Naive thymus-derived CD8-positive, alpha-beta T cell (primary cell): ENCODE results near the gene RUNX2. TPM values are rescaled to one million over a fixed set of nuclear protein-coding genes. Genes with fewer than 3 reads are reported as not detected.

Source experiments
- ATAC-seq, 2 donors: fragments of 150-1000 bp; cut with Tn5 transposase in 1 of 2; sonication (Bioruptor Pico), chemical (Tn5 transposase) in 1 of 2; 1 replicate in 1 of 2; 2 replicates in 1 of 2; pipeline ENCODE4 v1.10.0; 2021; ENCODE audit warnings: mild to moderate bottlenecking in 2 of 2, moderate library complexity in 2 of 2
- POLR2A ChIA-PET: fragments of 350-600 bp; sonication (Branson Sonifier 250); formaldehyde crosslinking; loops from one replicate; lab custom pipeline; 2021; ENCODE audit warnings: antibody characterized with exemption; lab: Charles Lee
- DNase-seq, 10 donors: peaks; one replicate each; pipeline versions ENCODE4 v3.0.0 to v3.0.0-alpha.2; 2020 to 2022
- H3K27ac Mint-ChIP-seq, 10 donors: one replicate each; pipeline ENCODE4 v1.8.0; 2020 to 2022; ENCODE audit warnings: mild to moderate bottlenecking in 10 of 10, mixed read lengths in 10 of 10, moderate library complexity in 4 of 10, inconsistent platforms in 1 of 10
- H3K27me3 Mint-ChIP-seq, 5 donors: one replicate each; pipeline ENCODE4 v1.8.0; 2021 to 2022; ENCODE audit warnings: mixed read lengths in 5 of 5
- H3K36me3 Mint-ChIP-seq, 3 donors: one replicate each; pipeline ENCODE4 v1.8.0; 2020 to 2022; ENCODE audit warnings: mixed read lengths in 3 of 3, mild to moderate bottlenecking in 2 of 3, inconsistent platforms in 1 of 3
- H3K4me1 Mint-ChIP-seq, 4 donors: one replicate each; pipeline ENCODE4 v1.8.0; 2021 to 2022; ENCODE audit warnings: mixed read lengths in 4 of 4
- H3K4me3 Mint-ChIP-seq, 10 donors: one replicate each; pipeline ENCODE4 v1.8.0; 2020 to 2022; ENCODE audit warnings: mild to moderate bottlenecking in 10 of 10, mixed read lengths in 10 of 10, moderate library complexity in 6 of 10, inconsistent platforms in 1 of 10
- H3K9me3 Mint-ChIP-seq, 9 donors: one replicate each; pipeline ENCODE4 v1.8.0; 2020 to 2022; ENCODE audit warnings: mixed read lengths in 9 of 9, mild to moderate bottlenecking in 3 of 9, inconsistent platforms in 1 of 9, moderate library complexity in 1 of 9
- polyA plus RNA-seq, 3 donors: library from polyadenylated mRNA; unstranded; fragments of 300-500 nt; fragmentation: Illumina TruSeq; gene quantifications; one replicate each; pipeline ENCODE4 v1.2.3, GENCODE V29; 2021
- total RNA-seq, 8 experiments: library from RNA in 2 of 8; stranded (reverse) in 2 of 8; gene quantifications; one replicate each; pipeline ENCODE4 v1.2.3 and lab custom pipeline; 2021 to 2026

The RUNX2 gene
- total and polyA plus RNA-seq, 5 experiments from 2014 or later, result 31.3 to 44.3 (median 36.7) TPM

- POLR2A ChIA-PET, result no interaction called here
- ATAC-seq, result no peak
- no peaks in the 10 kb centered on the region for H3K27me3 Mint-ChIP-seq
- H3K4me3 Mint-ChIP-seq, result no peak overlapping the region
- H3K36me3 Mint-ChIP-seq, result peaks cover 0 to 15% (median 11%) of the 10 kb centered on the region in 3 donors
- H3K9me3 Mint-ChIP-seq, result peaks cover 0 to 16% (median 10%) of the 10 kb centered on the region in 9 donors
- H3K4me1 Mint-ChIP-seq, result peaks cover 9 to 25% (median 23%) of the 10 kb centered on the region in 4 donors
- H3K27ac Mint-ChIP-seq, result peak overlapping the region in 3 of 10 donors; percentile 21 to 71 (median 62)
- no peak for DNase-seq
Observed at GRCh38 chr6:45595010-45595851, 267.1 kb downstream of the RUNX2 start.

DNA sequence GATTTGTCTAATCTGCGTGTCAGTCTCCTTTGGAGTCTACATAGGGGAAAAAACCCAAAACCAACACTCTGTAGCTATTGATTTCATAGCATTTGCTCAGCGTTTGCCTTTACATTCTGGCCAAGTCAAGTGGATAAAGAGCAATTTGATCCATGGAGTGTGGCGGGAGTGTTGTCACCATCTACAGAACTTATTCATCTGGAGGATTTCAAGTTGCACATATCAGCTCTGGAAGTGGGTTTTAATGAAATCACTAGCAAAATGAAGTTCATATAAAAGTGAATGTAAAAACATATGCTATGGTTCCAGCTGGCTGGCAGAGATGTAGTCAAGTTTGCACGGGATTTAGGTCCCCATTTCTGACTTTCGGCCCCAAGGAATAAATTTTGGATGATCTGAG lies 269.3 kb downstream of the RUNX2 start:
- no peak for ATAC-seq
- Mint-ChIP-seq H3K27ac (no peak overlapping the region), H3K4me3 (no peak overlapping the region), H3K27me3 (peaks cover 0 to 2% (median 0%) of the 10 kb centered on the region in 5 donors), H3K36me3 (peaks cover 0 to 22% (median 15%) of the 10 kb centered on the region in 3 donors), H3K4me1 (peaks cover 9 to 23% (median 18%) of the 10 kb centered on the region in 4 donors), H3K9me3 (peaks cover 0 to 27% (median 16%) of the 10 kb centered on the region in 9 donors)
- POLR2A ChIA-PET, result interaction anchor here (2.0 kb wide), 1 partner anchor 10 kb away, joined by 7 read pairs; no protein-coding TSS in a partner anchor
- DNase-seq, result no peak

DNA sequence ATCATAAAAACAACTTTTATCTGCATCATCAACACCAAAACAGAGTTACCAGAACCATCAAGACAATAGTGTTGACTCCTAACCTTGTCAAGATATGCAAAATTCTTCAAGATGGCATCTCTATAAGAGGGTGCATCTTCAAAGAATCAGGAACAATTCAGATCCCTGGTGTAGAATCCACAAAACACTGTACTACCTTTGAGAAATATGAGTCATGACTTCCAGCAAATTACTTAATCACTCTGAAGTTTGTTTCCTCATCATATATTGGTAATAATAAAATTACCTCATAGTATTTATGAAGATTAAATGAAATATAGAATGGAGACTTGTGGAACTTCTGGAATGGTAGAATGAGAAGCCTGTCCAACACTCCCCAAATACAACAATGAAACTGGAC lies 270.9 kb downstream of the RUNX2 start:
- Mint-ChIP-seq H3K9me3 (peaks cover 3 to 35% (median 26%) of the 10 kb centered on the region in 9 donors), H3K4me1 (peaks cover 5 to 17% (median 12%) of the 10 kb centered on the region in 4 donors), H3K27ac (no peak overlapping the region), H3K4me3 (no peak overlapping the region), H3K36me3 (peaks cover 0 to 30% (median 25%) of the 10 kb centered on the region in 3 donors), H3K27me3 (peaks cover 0 to 2% (median 0%) of the 10 kb centered on the region in 5 donors)
- ATAC-seq (no peak), DNase-seq (no peak)
- POLR2A ChIA-PET, result no interaction called here

GRCh38 chr6:45605971-45606370 lies 277.8 kb downstream of the RUNX2 start:
- Mint-ChIP-seq H3K27me3 (no peaks in the 10 kb centered on the region), H3K27ac (no peak overlapping the region), H3K4me1 (peaks cover 0 to 6% (median 2%) of the 10 kb centered on the region in 4 donors), H3K4me3 (no peak overlapping the region), H3K9me3 (peaks cover 0 to 19% (median 6%) of the 10 kb centered on the region in 9 donors), H3K36me3 (peaks cover 0 to 18% (median 14%) of the 10 kb centered on the region in 3 donors)
- POLR2A ChIA-PET, result no interaction called here
- no peak for ATAC-seq
- no peak for DNase-seq

DNA sequence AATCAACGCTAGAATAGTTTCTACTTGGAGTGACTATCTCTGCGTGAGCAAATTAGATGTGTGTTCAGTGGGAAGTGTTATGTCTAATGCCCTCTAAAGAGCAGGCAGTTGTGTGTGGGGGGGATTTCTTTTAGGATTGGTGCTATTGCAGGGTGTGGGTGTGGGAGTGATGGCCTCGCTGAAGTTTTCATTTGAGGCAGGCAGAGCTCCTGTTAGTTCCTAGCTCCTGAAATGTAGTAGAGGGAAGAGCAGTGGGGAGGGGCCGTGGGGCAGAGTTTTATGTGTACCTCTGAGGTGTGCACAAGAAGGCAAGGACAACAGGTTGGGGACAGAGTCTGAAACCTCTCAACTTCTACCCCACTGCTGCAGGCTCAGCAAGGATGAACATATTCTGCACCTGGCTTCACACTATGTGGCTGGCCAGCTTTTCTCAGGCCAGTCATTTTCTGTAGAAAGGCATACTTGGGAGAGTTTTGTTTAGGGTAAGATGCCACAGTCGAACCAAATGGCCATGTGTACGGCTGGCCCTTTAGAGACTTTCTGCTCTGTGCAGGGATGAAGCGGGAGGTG lies 278.8 kb downstream of the RUNX2 start:
- H3K4me3 Mint-ChIP-seq, result no peak overlapping the region
- POLR2A ChIA-PET, result no interaction called here
- H3K4me1 Mint-ChIP-seq, result peaks cover 0 to 9% (median 2%) of the 10 kb centered on the region in 4 donors
- peaks cover 0 to 19% (median 6%) of the 10 kb centered on the region in 9 donors for H3K9me3 Mint-ChIP-seq
- H3K36me3 Mint-ChIP-seq, result peaks cover 0 to 16% (median 14%) of the 10 kb centered on the region in 3 donors
- H3K27me3 Mint-ChIP-seq, result no peaks in the 10 kb centered on the region
- no peak overlapping the region for H3K27ac Mint-ChIP-seq
- DNase-seq (no peak), ATAC-seq (no peak)

- Mint-ChIP-seq H3K27ac (peak overlapping the region in 1 of 10 donors; percentile 7), H3K27me3 (no peaks in the 10 kb centered on the region), H3K9me3 (peaks cover 0 to 16% (median 6%) of the 10 kb centered on the region in 9 donors), H3K4me3 (no peak overlapping the region), H3K36me3 (peaks cover 0 to 13% (median 13%) of the 10 kb centered on the region in 3 donors), H3K4me1 (peaks cover 0 to 9% (median 2%) of the 10 kb centered on the region in 4 donors)
- POLR2A ChIA-PET, result no interaction called here
- DNase-seq (no peak), ATAC-seq (no peak)
Observed at GRCh38 chr6:45607798-45608197, 279.7 kb downstream of the RUNX2 start.

- no peaks in the 10 kb centered on the region for H3K27me3 Mint-ChIP-seq
- no peak overlapping the region for H3K4me3 Mint-ChIP-seq
- DNase-seq, result no peak
- peaks cover 0 to 9% (median 2%) of the 10 kb centered on the region in 4 donors for H3K4me1 Mint-ChIP-seq
- H3K27ac Mint-ChIP-seq, result peak overlapping the region in 2 of 10 donors; percentile 12 to 21
- peaks cover 0 to 10% (median 9%) of the 10 kb centered on the region in 3 donors for H3K36me3 Mint-ChIP-seq
- POLR2A ChIA-PET, result no interaction called here
- H3K9me3 Mint-ChIP-seq, result peaks cover 0 to 11% (median 3%) of the 10 kb centered on the region in 9 donors
- ATAC-seq, result no peak
Observed at GRCh38 chr6:45608252-45608913, 280.3 kb downstream of the RUNX2 start.

DNA sequence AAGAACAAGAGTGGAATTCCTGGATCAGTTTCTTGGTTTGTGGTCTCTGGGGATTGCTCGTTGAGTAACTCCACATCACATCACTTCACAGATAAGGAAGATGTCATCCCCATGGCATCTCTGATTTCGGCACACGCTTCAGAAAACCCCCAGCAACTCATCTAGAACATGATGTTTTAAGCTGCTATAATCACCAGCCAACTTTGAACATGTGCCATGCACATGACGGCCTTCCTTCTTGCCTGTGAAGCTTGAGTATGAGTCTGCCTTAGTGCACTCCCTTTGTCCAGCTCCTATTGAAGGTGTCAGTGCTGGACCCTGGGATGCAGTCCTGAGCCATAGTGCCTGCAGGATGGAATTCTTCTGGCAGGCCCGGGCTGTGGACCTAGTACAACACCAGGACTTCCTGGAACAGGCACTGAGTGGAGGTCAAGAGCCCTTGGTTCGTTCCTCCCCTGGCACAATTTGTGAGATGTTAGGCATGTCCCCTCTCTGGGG lies 281.1 kb downstream of the RUNX2 start:
- POLR2A ChIA-PET, result interaction anchor here (0.7 kb wide), 1 partner anchor 760 kb away, joined by 3 read pairs; no protein-coding TSS in a partner anchor
- Mint-ChIP-seq H3K4me1 (peaks cover 0 to 9% (median under 1%) of the 10 kb centered on the region in 4 donors), H3K4me3 (no peak overlapping the region)

GRCh38 chr6:45610374-45610773 lies 282.2 kb downstream of the RUNX2 start:
- Mint-ChIP-seq H3K4me1 (peaks cover 0 to 10% (median under 1%) of the 10 kb centered on the region in 4 donors), H3K36me3 (peaks cover 0 to 5% (median 0%) of the 10 kb centered on the region in 3 donors), H3K27ac (no peak overlapping the region), H3K9me3 (no peaks in the 10 kb centered on the region), H3K4me3 (no peak overlapping the region), H3K27me3 (peaks cover 0 to 1% (median 0%) of the 10 kb centered on the region in 5 donors)
- POLR2A ChIA-PET, result interaction anchor here (1.3 kb wide), 1 partner anchor 12 kb away, joined by 4 read pairs; no protein-coding TSS in a partner anchor
- no peak for ATAC-seq
- no peak for DNase-seq

More for the DNA sequence above, 281.1 kb downstream of the RUNX2 start:
- Mint-ChIP-seq H3K36me3 (peaks cover 0 to 5% (median 3%) of the 10 kb centered on the region in 3 donors), H3K9me3 (peaks cover 0 to 3% (median 0%) of the 10 kb centered on the region in 9 donors), H3K27me3 (no peaks in the 10 kb centered on the region), H3K27ac (no peak overlapping the region)
- DNase-seq (no peak), ATAC-seq (no peak)

DNA sequence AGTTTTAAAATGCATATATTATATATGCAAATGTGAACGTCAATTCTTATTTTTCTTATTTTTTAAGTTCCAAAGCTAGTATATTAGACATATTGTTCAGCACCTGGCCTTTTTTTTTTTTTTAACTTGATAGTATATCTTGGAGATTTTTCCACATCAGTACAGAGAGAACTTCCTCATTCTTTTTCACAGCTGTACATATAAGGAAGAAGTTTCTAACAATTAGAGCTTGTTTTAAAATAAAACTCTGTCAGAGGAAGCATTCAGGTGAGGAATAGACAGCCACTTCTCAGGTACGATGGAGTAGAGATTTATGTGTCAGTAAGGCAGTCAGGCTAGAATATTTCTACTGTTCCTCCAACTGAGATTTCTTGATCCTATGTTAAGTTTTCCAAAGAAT lies 282.7 kb downstream of the RUNX2 start:
- peaks cover 0 to 5% (median 0%) of the 10 kb centered on the region in 3 donors for H3K36me3 Mint-ChIP-seq
- peaks cover 0 to 10% (median under 1%) of the 10 kb centered on the region in 4 donors for H3K4me1 Mint-ChIP-seq
- POLR2A ChIA-PET, result interaction anchor here (1.3 kb wide), 1 partner anchor 12 kb away, joined by 4 read pairs; no protein-coding TSS in a partner anchor
- H3K9me3 Mint-ChIP-seq, result no peaks in the 10 kb centered on the region
- peaks cover 0 to 1% (median 0%) of the 10 kb centered on the region in 5 donors for H3K27me3 Mint-ChIP-seq
- no peak overlapping the region for H3K27ac Mint-ChIP-seq
- no peak overlapping the region for H3K4me3 Mint-ChIP-seq
- DNase-seq, result no peak
- no peak for ATAC-seq

DNA sequence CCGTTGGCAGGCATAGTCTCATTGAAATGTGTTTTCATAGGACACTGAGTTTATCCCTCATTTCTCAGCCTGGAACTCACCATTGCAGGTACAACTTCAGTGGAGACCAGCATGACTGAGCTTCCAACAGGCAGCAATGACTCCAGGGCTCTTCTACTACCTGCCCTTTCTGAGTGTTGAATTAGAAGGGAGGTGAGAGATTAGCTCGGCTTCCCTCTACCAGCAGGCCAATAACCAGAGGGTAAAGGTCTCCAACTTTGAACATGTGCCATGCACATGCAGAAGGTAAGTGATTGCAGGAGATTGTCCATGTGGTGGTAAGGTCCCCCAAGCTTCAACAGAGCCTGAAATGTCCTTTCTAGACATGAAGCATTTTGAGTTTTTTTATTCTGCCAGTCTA lies 283.4 kb downstream of the RUNX2 start:
- no peak for ATAC-seq
- Mint-ChIP-seq H3K4me1 (peaks cover 0 to 10% (median under 1%) of the 10 kb centered on the region in 4 donors), H3K36me3 (peaks cover 0 to 5% (median 0%) of the 10 kb centered on the region in 3 donors)

DNA sequence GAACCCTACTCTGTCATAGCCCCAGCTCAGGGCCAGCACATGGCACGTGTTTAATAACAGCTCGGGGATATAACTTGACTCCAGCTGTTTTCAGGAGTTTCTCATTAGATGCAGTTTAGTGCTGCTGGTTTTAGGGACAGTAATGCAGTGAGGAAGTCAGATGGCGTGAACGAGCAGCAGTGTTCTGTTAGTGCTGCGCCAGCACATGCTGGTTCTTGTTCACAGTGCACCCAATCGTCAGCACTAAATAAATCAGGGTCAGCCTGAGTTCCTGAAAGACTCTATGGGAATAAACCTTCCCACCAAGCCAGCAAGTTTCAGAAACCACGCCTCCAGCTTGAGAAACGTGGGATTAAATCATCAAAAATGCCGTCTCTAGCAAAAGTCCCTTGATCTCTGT lies 285.5 kb downstream of the RUNX2 start:
- H3K4me1 Mint-ChIP-seq, result peaks cover 0 to 6% (median 2%) of the 10 kb centered on the region in 4 donors
- DNase-seq (no peak), ATAC-seq (no peak)
- peaks cover 0 to 5% (median 0%) of the 10 kb centered on the region in 3 donors for H3K36me3 Mint-ChIP-seq
- no peak overlapping the region for H3K27ac Mint-ChIP-seq
- peaks cover 0 to 1% (median 0%) of the 10 kb centered on the region in 5 donors for H3K27me3 Mint-ChIP-seq
- H3K9me3 Mint-ChIP-seq, result no peaks in the 10 kb centered on the region
- POLR2A ChIA-PET, result interaction anchor here (0.5 kb wide), 1 partner anchor 212 kb away, joined by 3 read pairs; no protein-coding TSS in a partner anchor
- no peak overlapping the region for H3K4me3 Mint-ChIP-seq

More for the DNA sequence above, 283.4 kb downstream of the RUNX2 start:
- H3K4me3 Mint-ChIP-seq, result no peak overlapping the region
- H3K27me3 Mint-ChIP-seq, result peaks cover 0 to 1% (median 0%) of the 10 kb centered on the region in 5 donors
- H3K27ac Mint-ChIP-seq, result no peak overlapping the region
- POLR2A ChIA-PET, result interaction anchor here (1.3 kb wide), 1 partner anchor 11 kb away, joined by 4 read pairs; no protein-coding TSS in a partner anchor
- no peak for DNase-seq
- H3K9me3 Mint-ChIP-seq, result no peaks in the 10 kb centered on the region
